SH-SY5Y (cell line): ENCODE data around the gene KCNJ6.

ENCODE experiments used
- GATA2 ChIP-seq: IDR thresholded peaks from 2 replicates; pipeline ENCODE4 v1.6.1; 2011; ENCODE audit warnings: mild to moderate bottlenecking, low read depth, low read length
- GATA3 ChIP-seq: IDR thresholded peaks from 2 replicates; pipeline ENCODE4 v1.6.1; 2011; ENCODE audit warnings: low read depth, mild to moderate bottlenecking, low read length, moderate library complexity

DNA sequence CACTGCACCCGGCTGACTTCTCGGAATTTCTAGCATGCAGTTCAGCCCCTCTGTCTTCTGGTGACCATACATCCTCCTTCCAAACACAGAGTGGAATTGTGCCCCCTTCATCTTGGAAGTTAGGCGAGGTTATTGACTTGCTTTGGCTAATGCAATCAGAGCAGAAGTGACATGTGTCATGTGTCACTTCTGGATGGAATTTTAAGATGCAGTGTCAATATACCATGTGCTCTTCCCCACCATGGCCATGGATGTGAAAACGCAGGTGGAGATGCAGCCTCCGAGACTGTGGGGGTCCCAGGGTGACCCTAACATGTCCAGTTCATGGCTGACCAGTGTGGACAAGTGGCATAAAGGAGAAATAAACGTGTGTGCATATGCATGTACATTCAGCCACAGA lies 83.0 kb downstream of the KCNJ6 start:
- TF ChIP-seq GATA2 (no peak), GATA3 (no peak)
